ENCODE data around the gene RTN4RL1.

RTN4RL1 gene

DNA sequence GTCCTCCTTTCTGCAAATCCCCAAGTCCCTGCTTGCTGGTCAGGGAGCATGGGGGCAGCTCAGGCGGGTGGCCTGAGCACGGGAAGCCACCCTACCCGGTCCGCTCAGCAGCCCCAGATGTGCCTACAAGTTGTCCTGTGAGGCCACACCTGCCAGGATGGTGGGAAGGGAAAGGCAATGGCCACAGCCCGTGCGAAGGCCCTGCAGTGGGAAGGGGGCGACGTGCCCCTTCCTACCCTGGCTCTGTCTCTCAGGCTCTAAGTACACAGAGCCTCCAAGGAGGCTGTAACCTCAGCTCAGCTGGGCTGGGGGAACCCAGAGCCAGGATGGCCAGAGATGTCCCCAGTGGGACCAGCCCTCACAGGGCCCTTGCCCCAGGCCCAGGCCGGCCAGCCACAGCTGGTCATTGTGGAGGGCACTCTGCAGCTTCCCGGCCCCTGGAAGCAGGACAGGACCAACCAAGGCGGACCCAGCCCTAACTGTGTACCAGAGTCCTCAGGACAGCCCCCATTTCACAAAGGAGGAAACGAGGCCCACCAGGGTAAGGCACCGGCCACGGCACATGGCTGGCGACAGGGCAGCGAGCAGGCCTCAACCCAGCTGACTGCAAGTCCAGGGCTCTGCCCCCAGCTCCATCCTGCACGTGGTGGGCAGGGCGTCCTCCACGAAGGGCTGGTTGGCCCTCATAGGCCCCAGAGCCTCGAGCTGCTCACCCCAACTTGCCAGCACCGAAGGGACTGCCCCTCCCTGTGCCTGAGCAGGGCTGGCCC lies 82.3 kb downstream of the RTN4RL1 start:
- TF ChIP-seq, protein P1, sequence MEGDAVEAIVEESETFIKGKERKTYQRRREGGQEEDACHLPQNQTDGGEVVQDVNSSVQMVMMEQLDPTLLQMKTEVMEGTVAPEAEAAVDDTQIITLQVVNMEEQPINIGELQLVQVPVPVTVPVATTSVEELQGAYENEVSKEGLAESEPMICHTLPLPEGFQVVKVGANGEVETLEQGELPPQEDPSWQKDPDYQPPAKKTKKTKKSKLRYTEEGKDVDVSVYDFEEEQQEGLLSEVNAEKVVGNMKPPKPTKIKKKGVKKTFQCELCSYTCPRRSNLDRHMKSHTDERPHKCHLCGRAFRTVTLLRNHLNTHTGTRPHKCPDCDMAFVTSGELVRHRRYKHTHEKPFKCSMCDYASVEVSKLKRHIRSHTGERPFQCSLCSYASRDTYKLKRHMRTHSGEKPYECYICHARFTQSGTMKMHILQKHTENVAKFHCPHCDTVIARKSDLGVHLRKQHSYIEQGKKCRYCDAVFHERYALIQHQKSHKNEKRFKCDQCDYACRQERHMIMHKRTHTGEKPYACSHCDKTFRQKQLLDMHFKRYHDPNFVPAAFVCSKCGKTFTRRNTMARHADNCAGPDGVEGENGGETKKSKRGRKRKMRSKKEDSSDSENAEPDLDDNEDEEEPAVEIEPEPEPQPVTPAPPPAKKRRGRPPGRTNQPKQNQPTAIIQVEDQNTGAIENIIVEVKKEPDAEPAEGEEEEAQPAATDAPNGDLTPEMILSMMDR (IDR thresholded peaks at IDR 0.05; ENCODE audit: borderline replicate concordance, insufficient read depth, low read depth, low read length), result no peak

DNA sequence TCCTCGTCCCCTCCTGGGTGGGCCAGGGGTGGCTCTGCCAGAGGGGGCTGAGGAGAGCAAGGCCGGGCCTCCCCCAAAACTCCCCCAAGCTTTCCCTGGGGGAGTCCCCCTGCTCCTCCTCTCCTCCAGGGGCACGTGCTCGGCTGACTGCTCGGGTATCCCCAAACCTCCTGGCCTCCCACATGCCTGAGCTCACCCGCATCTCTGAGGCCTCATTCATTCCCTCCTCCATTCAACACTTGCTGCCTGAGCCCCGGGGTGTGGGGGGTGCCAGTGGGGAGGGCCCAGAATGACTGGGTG lies 83.1 kb downstream of the RTN4RL1 start:
- TF ChIP-seq, protein P1 (IDR thresholded peaks at IDR 0.05; ENCODE audit: borderline replicate concordance, insufficient read depth, low read depth, low read length), result no peak
- no peak overlapping the region for H3K4me3 ChIP-seq (ENCODE audit: low read depth, low read length)

More for the DNA sequence above, 82.3 kb downstream of the RTN4RL1 start:
- no peak overlapping the region for H3K4me3 ChIP-seq (ENCODE audit: low read depth, low read length)

DNA sequence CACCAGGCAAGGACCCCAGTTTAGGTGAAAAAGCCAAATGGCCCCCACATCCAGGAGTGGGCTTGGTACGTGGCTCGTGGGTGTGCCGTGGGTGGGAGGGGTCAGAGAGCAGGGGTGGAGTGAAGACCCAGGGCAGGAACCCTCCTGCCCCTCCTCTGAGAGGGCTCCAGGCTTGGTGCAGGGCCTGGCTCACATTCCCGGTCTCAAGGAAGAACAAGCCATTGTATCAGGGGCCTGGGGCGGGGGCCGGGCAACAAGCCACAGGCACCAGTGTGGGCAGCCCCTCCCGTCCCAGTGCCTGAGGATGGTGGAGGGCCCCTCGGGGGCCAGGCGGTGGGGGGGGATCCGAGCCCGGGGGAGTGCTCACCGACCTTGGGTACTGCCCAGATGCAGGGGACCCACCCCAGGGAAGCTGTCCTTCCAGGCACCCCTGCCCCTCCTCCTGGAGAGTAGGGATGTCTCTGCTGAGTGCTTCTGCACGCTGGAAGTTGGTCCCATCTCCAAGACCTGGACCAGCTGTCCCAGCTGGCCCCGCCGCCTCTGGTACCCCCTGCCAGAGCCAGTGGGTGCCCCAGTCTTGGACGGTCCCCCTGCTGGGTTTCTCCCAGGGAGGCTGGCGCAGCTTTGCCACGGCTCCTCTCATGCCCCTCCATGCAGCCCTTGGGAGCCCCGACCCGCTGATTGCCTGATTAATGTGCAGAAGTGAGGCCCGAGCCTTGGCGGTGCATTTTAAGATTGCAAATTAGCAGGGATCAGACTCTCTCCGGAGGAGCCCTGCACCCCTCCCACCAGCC lies 83.7 kb downstream of the RTN4RL1 start:
- no peak overlapping the region for H3K4me3 ChIP-seq (ENCODE audit: low read depth, low read length)

DNA sequence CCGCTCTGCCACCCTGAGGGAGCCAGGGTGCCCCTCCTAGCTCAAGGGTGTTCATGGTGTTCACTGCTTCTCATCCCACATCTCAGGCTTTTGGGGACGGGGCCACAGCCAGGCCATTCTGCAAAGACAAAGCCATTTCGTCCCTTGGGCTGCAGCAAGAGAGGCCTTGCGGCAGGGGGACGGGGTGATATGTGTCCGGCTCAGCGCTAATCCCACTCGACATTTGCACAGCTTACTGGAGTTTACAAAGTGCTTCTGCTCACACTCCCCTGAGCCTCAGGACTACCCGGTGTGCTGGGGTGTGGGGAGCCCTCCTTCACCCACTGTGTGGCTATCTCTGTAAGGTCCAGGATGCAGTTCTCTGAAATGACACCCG lies 84.3 kb downstream of the RTN4RL1 start:
- H3K4me3 ChIP-seq (ENCODE audit: low read depth, low read length), result no peak overlapping the region
- TF ChIP-seq, protein P1 (IDR thresholded peaks at IDR 0.05; ENCODE audit: borderline replicate concordance, insufficient read depth, low read depth, low read length), result no peak

More for the DNA sequence above, 83.7 kb downstream of the RTN4RL1 start:
- TF ChIP-seq, protein P1 (IDR thresholded peaks at IDR 0.05; ENCODE audit: borderline replicate concordance, insufficient read depth, low read depth, low read length), result no peak

DNA sequence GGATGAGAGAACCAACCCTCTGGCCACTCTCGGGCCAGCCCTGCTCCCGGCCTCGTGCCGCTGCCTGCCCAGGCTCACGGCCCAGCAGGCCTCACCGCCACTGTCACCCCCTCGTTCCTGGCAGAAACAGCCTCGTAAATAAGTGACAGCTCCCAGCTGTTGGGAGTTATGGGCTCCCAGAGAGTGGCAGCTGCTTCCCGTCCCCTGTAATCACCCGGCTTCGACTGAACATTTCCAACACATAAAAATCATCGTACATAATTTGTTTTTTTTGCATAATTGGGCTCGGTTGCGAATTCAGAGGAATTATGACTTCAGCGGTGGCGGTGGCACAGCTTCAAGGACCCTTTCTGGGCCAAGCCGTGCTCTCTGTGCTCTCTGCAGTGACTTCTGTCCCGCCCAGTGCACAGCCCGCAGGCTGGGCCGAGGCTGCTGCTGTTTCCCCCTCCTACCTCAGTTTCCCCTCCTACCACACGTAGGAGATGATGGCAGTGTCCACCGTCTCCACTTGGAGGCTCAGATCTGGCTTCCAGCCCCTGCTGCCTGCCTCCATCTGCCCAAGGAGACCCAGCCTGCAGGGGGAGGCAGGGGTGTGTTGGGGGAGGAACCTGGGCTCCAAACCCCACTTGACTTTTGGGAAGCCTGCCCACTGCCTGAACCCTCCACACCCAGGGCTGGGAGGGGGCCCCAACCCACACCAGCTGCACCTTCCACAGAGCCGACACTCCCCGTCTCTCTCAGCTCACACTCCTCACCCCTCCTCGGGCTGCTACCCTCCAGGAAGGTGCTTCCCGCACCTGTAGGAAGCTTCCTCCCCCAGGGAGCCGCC lies 84.9 kb downstream of the RTN4RL1 start:
- TF ChIP-seq, protein P1 (IDR thresholded peaks at IDR 0.05; ENCODE audit: borderline replicate concordance, insufficient read depth, low read depth, low read length), result no peak
- no peak overlapping the region for H3K4me3 ChIP-seq (ENCODE audit: low read depth, low read length)

DNA sequence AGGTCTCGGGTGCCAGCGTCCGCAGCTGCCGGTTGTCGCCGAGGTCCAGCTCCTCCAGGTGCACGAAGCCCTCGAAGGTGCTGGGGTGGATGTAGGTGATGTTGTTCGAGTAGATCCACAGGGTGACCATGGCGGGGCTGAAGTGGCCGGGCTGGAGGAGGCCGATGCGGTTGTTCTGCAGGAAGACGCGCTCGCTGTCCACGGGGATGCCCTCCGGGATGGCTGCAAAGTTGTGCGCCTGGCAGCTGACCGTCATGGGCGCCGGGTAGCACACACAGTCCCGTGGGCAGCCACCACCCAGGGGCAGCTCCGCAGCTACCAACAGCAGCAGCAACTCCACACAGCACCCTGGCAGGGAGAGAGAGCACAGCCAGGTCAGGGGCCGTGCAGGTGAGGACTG lies 87.7 kb downstream of the RTN4RL1 start:
- no peak overlapping the region for H3K4me3 ChIP-seq (ENCODE audit: low read depth, low read length)
- TF ChIP-seq, protein P1 (IDR thresholded peaks at IDR 0.05; ENCODE audit: borderline replicate concordance, insufficient read depth, low read depth, low read length), result no peak
